H9 (cell line): Measurements from ENCODE around the gene TMEM117. TPM values are rescaled to one million over a fixed set of nuclear protein-coding genes. Genes with fewer than 3 reads are reported as not detected.

Source experiments
- DNase-seq: peaks from one replicate; pipeline ENCODE4 v3.0.0-alpha.2; 2017
- H2AFZ ChIP-seq: one replicate; pipeline ENCODE4 v1.6.1; 2013; ENCODE audit warnings: mild to moderate bottlenecking, low read length, control low read depth, moderate library complexity
- H2AK5ac ChIP-seq: 2 replicates; pipeline ENCODE4 v1.6.1; 2013; ENCODE audit warnings: low read length, control low read depth, mixed read lengths; ENCODE audit not compliant: insufficient read length
- H2BK120ac ChIP-seq: one replicate; pipeline ENCODE4 v1.6.1; 2013; ENCODE audit warnings: low read depth, mild to moderate bottlenecking, low read length, control low read depth, inconsistent platforms; ENCODE audit not compliant: poor library complexity, severe bottlenecking
- H2BK12ac ChIP-seq: 2 replicates; pipeline ENCODE4 v1.6.1; 2013; ENCODE audit warnings: low read length, control low read depth, mixed read lengths, low read depth; ENCODE audit not compliant: insufficient read length
- H2BK15ac ChIP-seq: 2 replicates; pipeline ENCODE4 v1.6.1; 2013; ENCODE audit warnings: low read depth, low read length, control low read depth
- H2BK20ac ChIP-seq: one replicate; pipeline ENCODE4 v1.6.1; 2013; ENCODE audit warnings: low read depth, mild to moderate bottlenecking, low read length, control low read depth, inconsistent platforms; ENCODE audit not compliant: poor library complexity, severe bottlenecking
- H2BK5ac ChIP-seq: 2 replicates; pipeline ENCODE4 v1.6.1; 2013; ENCODE audit warnings: low read length, control low read depth, mixed read lengths; ENCODE audit not compliant: insufficient read length
- H3K14ac ChIP-seq: 2 replicates; pipeline ENCODE4 v1.6.1; 2013; ENCODE audit warnings: low read length, control low read depth; ENCODE audit not compliant: insufficient read depth
- H3K18ac ChIP-seq: 2 replicates; pipeline ENCODE4 v1.6.1; 2013; ENCODE audit warnings: low read depth, mild to moderate bottlenecking, mixed read lengths, low read length, control low read depth; ENCODE audit not compliant: insufficient read length
- H3K23ac ChIP-seq: 2 replicates; pipeline ENCODE4 v1.6.1; 2013; ENCODE audit warnings: low read length, control low read depth, mixed read lengths, low read depth; ENCODE audit not compliant: insufficient read length
- H3K23me2 ChIP-seq: 2 replicates; pipeline ENCODE4 v1.6.1; 2013; ENCODE audit warnings: low read depth, mild to moderate bottlenecking, mixed read lengths, low read length, control low read depth; ENCODE audit not compliant: insufficient read length, poor library complexity, severe bottlenecking
- H3K27ac ChIP-seq: 2 replicates; pipeline ENCODE4 v1.5.1; 2013; ENCODE audit warnings: low read length, control low read depth, mixed read lengths, low read depth; ENCODE audit not compliant: insufficient read length
- H3K27me3 ChIP-seq: 2 replicates; pipeline ENCODE4 v1.6.1; 2013; ENCODE audit warnings: low read length, control low read depth, inconsistent platforms; ENCODE audit not compliant: insufficient read depth
- H3K4ac ChIP-seq: 2 replicates; pipeline ENCODE4 v1.6.1; 2013; ENCODE audit warnings: low read depth, mild to moderate bottlenecking, control low read depth, inconsistent platforms, low read length, moderate library complexity
- H3K4me1 ChIP-seq: 2 replicates; pipeline ENCODE4 v1.6.1; 2013; ENCODE audit warnings: low read length, control low read depth, inconsistent platforms; ENCODE audit not compliant: insufficient read depth
- H3K4me2 ChIP-seq: 2 replicates; pipeline ENCODE4 v1.6.1; 2013; ENCODE audit warnings: low read length, control low read depth, mixed read lengths; ENCODE audit not compliant: insufficient read length, insufficient read depth
- H3K56ac ChIP-seq: 2 replicates; pipeline ENCODE4 v1.6.1; 2013; ENCODE audit warnings: low read depth, mild to moderate bottlenecking, mixed read lengths, low read length, control low read depth; ENCODE audit not compliant: insufficient read length
- H3K79me1 ChIP-seq: 2 replicates; pipeline ENCODE4 v1.6.1; 2013; ENCODE audit warnings: low read depth, mild to moderate bottlenecking, moderate library complexity, low read length, control low read depth, inconsistent platforms; ENCODE audit not compliant: insufficient read depth, poor library complexity, severe bottlenecking
- H3K79me2 ChIP-seq: 2 replicates; pipeline ENCODE4 v1.6.1; 2013; ENCODE audit warnings: low read length, control low read depth, inconsistent platforms; ENCODE audit not compliant: insufficient read depth
- H3K9ac ChIP-seq: 2 replicates; pipeline ENCODE4 v1.6.1; 2013; ENCODE audit warnings: low read length, control low read depth, mixed read lengths; ENCODE audit not compliant: insufficient read length; ENCODE audit errors: extremely low read depth
- H3K9me3 ChIP-seq: one replicate; pipeline ENCODE4 v1.6.1; 2013; ENCODE audit warnings: low read depth, low read length, inconsistent platforms; ENCODE audit not compliant: control insufficient read depth
- H3T11ph ChIP-seq: one replicate; pipeline ENCODE4 v1.6.1; 2013; ENCODE audit warnings: mild to moderate bottlenecking, low read length, control low read depth, inconsistent platforms
- H4K20me1 ChIP-seq: one replicate; pipeline ENCODE4 v1.6.1; 2013; ENCODE audit not compliant: control insufficient read depth, insufficient read length, insufficient read depth
- H4K5ac ChIP-seq: 2 replicates; pipeline ENCODE4 v1.6.1; 2013; ENCODE audit warnings: low read depth, mild to moderate bottlenecking, mixed read lengths, low read length, control low read depth; ENCODE audit not compliant: insufficient read length
- H4K8ac ChIP-seq: replicated peaks from 2 replicates; pipeline ENCODE4 v1.6.1; 2013; ENCODE audit warnings: low read length, control low read depth, mixed read lengths, low read depth; ENCODE audit not compliant: insufficient read length
- H4K91ac ChIP-seq: 2 replicates; pipeline ENCODE4 v1.6.1; 2013; ENCODE audit warnings: low read depth, mild to moderate bottlenecking, moderate library complexity, mixed read lengths, low read length, control low read depth; ENCODE audit not compliant: insufficient read length
- H3K27ac Mint-ChIP-seq, 3 experiments: 2 replicates in 2 of 3; 3 replicates in 1 of 3; pipeline ENCODE4 v1.8.0; 2020 to 2021; ENCODE audit warnings: mixed read lengths in 3 of 3, mild to moderate bottlenecking in 1 of 3, moderate library complexity in 1 of 3
- H3K27me3 Mint-ChIP-seq: 2 replicates; pipeline ENCODE4 v1.8.0; 2021; ENCODE audit warnings: low read depth, mild to moderate bottlenecking, moderate library complexity, mixed read lengths
- H3K36me3 Mint-ChIP-seq, 3 experiments: 2 replicates in 2 of 3; 3 replicates in 1 of 3; pipeline ENCODE4 v1.8.0; 2020 to 2021; ENCODE audit warnings: low read depth in 3 of 3, mixed read lengths in 3 of 3; ENCODE audit not compliant: insufficient read depth in 1 of 3
- H3K4me1 Mint-ChIP-seq, 2 experiments: 2 replicates each; pipeline ENCODE4 v1.8.0; 2020; ENCODE audit warnings: mixed read lengths in 2 of 2
- H3K4me3 Mint-ChIP-seq, 2 experiments: 2 replicates in 1 of 2; 3 replicates in 1 of 2; pipeline ENCODE4 v1.8.0; 2020 to 2021; ENCODE audit warnings: mild to moderate bottlenecking in 2 of 2, mixed read lengths in 2 of 2, moderate library complexity in 1 of 2
- H3K9me3 Mint-ChIP-seq, 2 experiments: 2 replicates in 1 of 2; 3 replicates in 1 of 2; pipeline ENCODE4 v1.8.0; 2020; ENCODE audit warnings: mild to moderate bottlenecking in 2 of 2, mixed read lengths in 2 of 2, moderate library complexity in 1 of 2
- CTCF ChIP-seq: fragments of 200-600 bp; sonication (generic); conservative IDR thresholded peaks from 3 replicates; pipeline ENCODE4 v1.8.0; 2021; ENCODE audit warnings: antibody characterized with exemption, mild to moderate bottlenecking
- WGBS: extraction: QIAGEN DNeasy Blood & Tissue Kit; methylation state at CpG from one replicate; pipeline ENCODE4 v1.1.7; 2013; ENCODE audit warnings: missing lambda C conversion rate, low lambda C conversion rate, mixed read lengths; ENCODE audit not compliant: insufficient read length; ENCODE audit errors: extremely low coverage; 5-methylcytosine and 5-hydroxymethylcytosine counted together
- total RNA-seq: library from RNA; stranded (reverse); gene quantifications from 2 replicates; pipeline ENCODE4 v1.2.1, GENCODE V29; 2021

Gene TMEM117
- total RNA-seq, 1 experiment from 2014 or later, result 1.7 TPM

- Mint-ChIP-seq H3K4me1 (peaks cover 8 to 12% of the 10 kb centered on the region in 2 experiments), H3K27me3 (no peaks in the 10 kb centered on the region), H3K36me3 (no peaks in the 10 kb centered on the region; a peak in 1 of 7 replicates), H3K27ac (peak overlapping the region in 2 of 3 experiments; percentile 51 to 57; a peak in 3 of 7 replicates), H3K9me3 (peaks cover 0 to 3% of the 10 kb centered on the region in 2 experiments; a peak in 1 of 5 replicates), H3K4me3 (no peak overlapping the region)
- H3K9ac ChIP-seq, result no peak overlapping the region
- DNase-seq, result no peak
- no peaks in the 10 kb centered on the region for H3K27me3 ChIP-seq
- no peak overlapping the region for H2BK12ac ChIP-seq
- no peak overlapping the region for H3K56ac ChIP-seq
- H4K8ac ChIP-seq, result no peak overlapping the region
- H2BK15ac ChIP-seq, result no peak overlapping the region
- H3K4me1 ChIP-seq, result no peaks in the 10 kb centered on the region; the same call in 1 of the 2 replicates
- H2BK5ac ChIP-seq, result no peak overlapping the region
- H4K91ac ChIP-seq, result no peak overlapping the region
- H4K5ac ChIP-seq, result no peak overlapping the region
- H2BK20ac ChIP-seq, result no peak overlapping the region
- no peak for TF ChIP-seq CTCF
- H3K14ac ChIP-seq, result no peak overlapping the region
- H3K4me2 ChIP-seq, result no peak overlapping the region
- H3K9me3 ChIP-seq, result no peaks in the 10 kb centered on the region
- H3K27ac ChIP-seq, result no peak overlapping the region
- H3K18ac ChIP-seq, result no peak overlapping the region
- H3T11ph ChIP-seq, result no peak overlapping the region
- H4K20me1 ChIP-seq, result no peaks in the 10 kb centered on the region
- no peaks in the 10 kb centered on the region for H3K23me2 ChIP-seq
- no CpG with 5 or more reads among the region's 3 CpGs for WGBS
- H2BK120ac ChIP-seq, result no peak overlapping the region
- no peaks in the 10 kb centered on the region for H3K79me1 ChIP-seq
- H2AFZ ChIP-seq, result no peak overlapping the region
- H3K79me2 ChIP-seq, result no peaks in the 10 kb centered on the region
- no peak overlapping the region for H3K4ac ChIP-seq
- H2AK5ac ChIP-seq, result no peak overlapping the region
- no peak overlapping the region for H3K23ac ChIP-seq
Observed at GRCh38 chr12:44299524-44299923, 463.6 kb downstream of the TMEM117 start.
